Measurements from ENCODE around the gene NISCH.

Gene NISCH

GRCh38 chr3:52512727-52513126 is 57.3 kb downstream of the NISCH start:
- no peak for DNase-seq (ENCODE audit: low spot score)
- FAIRE-seq, result no peak

- DNase-seq (ENCODE audit: low spot score), result no peak
- FAIRE-seq, result no peak
Observed at GRCh38 chr3:52513281-52513680, 57.9 kb downstream of the NISCH start.

GRCh38 chr3:52514576-52514975 is 59.2 kb downstream of the NISCH start:
- FAIRE-seq (no peak), DNase-seq (ENCODE audit: low spot score) (no peak)

- no peak for DNase-seq (ENCODE audit: low spot score)
- FAIRE-seq, result no peak
Observed at GRCh38 chr3:52515192-52515591, 59.8 kb downstream of the NISCH start.

GRCh38 chr3:52516509-52517195 is 61.2 kb downstream of the NISCH start:
- DNase-seq (ENCODE audit: low spot score) (no peak), FAIRE-seq (no peak)

GRCh38 chr3:52517796-52518722 is 62.7 kb downstream of the NISCH start:
- FAIRE-seq (peak; percentile 9), DNase-seq (ENCODE audit: low spot score) (no peak)

- FAIRE-seq (no peak), DNase-seq (ENCODE audit: low spot score) (no peak)
Observed at GRCh38 chr3:52518723-52519444, 63.5 kb downstream of the NISCH start.

GRCh38 chr3:52519445-52520140 is 64.2 kb downstream of the NISCH start:
- FAIRE-seq, result peak; percentile 81

GRCh38 chr3:52520141-52520667 is 64.8 kb downstream of the NISCH start:
- FAIRE-seq, result no peak
- DNase-seq (ENCODE audit: low spot score), result no peak

More at GRCh38 chr3:52519445-52520140, 64.2 kb downstream of the NISCH start:
- no peak for DNase-seq (ENCODE audit: low spot score)

GRCh38 chr3:52520716-52521487 is 65.5 kb downstream of the NISCH start:
- DNase-seq (ENCODE audit: low spot score), result no peak
- no peak for FAIRE-seq

- DNase-seq (ENCODE audit: low spot score) (no peak), FAIRE-seq (no peak)
Observed at GRCh38 chr3:52521488-52521824, 66.1 kb downstream of the NISCH start.

GRCh38 chr3:52521881-52522650 is 66.7 kb downstream of the NISCH start:
- FAIRE-seq, result no peak
- DNase-seq (ENCODE audit: low spot score), result no peak

- DNase-seq (ENCODE audit: low spot score) (no peak), FAIRE-seq (no peak)
Observed at GRCh38 chr3:52522651-52523251, 67.3 kb downstream of the NISCH start.

- FAIRE-seq, result no peak
- no peak for DNase-seq (ENCODE audit: low spot score)
Observed at GRCh38 chr3:52523386-52524257, 68.2 kb downstream of the NISCH start.

GRCh38 chr3:52524258-52524751 is 68.9 kb downstream of the NISCH start:
- FAIRE-seq, result no peak
- DNase-seq (ENCODE audit: low spot score), result no peak

GRCh38 chr3:52524752-52525679 is 69.6 kb downstream of the NISCH start:
- no peak for DNase-seq (ENCODE audit: low spot score)
- no peak for FAIRE-seq
